ENCODE data around the gene SAPCD1. TPM values are rescaled to one million over a fixed set of nuclear protein-coding genes. Genes with fewer than 3 reads are reported as not detected.

The SAPCD1 gene
- total RNA-seq, 1 experiment from 2014 or later, result 18.2 TPM

GRCh38 chr6:31723980-31724691 lies 38.3 kb upstream of the SAPCD1 start:
- intact Hi-C loops (cut with micrococcal nuclease), result no loop called here
- DNase-seq (ENCODE audit: low read depth, low spot score), result no peak
- no TSS peak for BruUV-seq (replicated peaks)
- Histone ChIP-seq H4K20me1 (ENCODE audit: insufficient read depth) (no peaks in the 10 kb centered on the region), H3K9me2 (ENCODE audit: insufficient read depth) (no peaks in the 10 kb centered on the region), H3K9ac (ENCODE audit: low read length) (no peak overlapping the region), H3K4me1 (ENCODE audit: control insufficient read depth in 1 of 2, insufficient read depth in 2 of 2, low read length in 2 of 2) (peaks cover 10 to 27% of the 10 kb centered on the region in 2 experiments), H3K79me2 (ENCODE audit: insufficient read depth, low read length) (no peaks in the 10 kb centered on the region), H2AFZ (ENCODE audit: low read depth, low read length, poor library complexity, severe bottlenecking) (no peak overlapping the region), H3K4me2 (ENCODE audit: low read length) (no peak overlapping the region), H3K27ac (ENCODE audit: low read depth, low read length) (no peak overlapping the region), H3K27me3 (ENCODE audit: insufficient read depth, low read length) (no peaks in the 10 kb centered on the region), H3K4me3 (replicated peaks in 1 of 2; ENCODE audit: low read depth in 1 of 2, low read length in 2 of 2) (no peak overlapping the region), H3K36me3 (ENCODE audit: control insufficient read depth in 1 of 2, insufficient read depth in 2 of 2, low read length in 2 of 2) (0 out of 4 replicates have a peak, but pooled peaks cover 0 to 3% of the 10 kb centered on the region in 2 experiments), H3K9me3 (ENCODE audit: control insufficient read depth in 1 of 2, insufficient read depth in 1 of 2, low read depth in 1 of 2, low read length in 2 of 2) (no peaks in the 10 kb centered on the region)
- RAD21 ChIA-PET (ENCODE audit: low non-redundant PET in 1 of 2, low total read pairs in 2 of 2, uncharacterized antibody in 2 of 2, unreplicated experiment in 2 of 2), result no interaction called here
- no peak for ATAC-seq
- POLR2A ChIA-PET, result no interaction called here
- CTCF ChIA-PET, result no interaction called here
- TF ChIP-seq POLR2A (IDR thresholded peaks at IDR 0.05; ENCODE audit: borderline replicate concordance, extremely low read depth, insufficient read depth, insufficient read length) (no peak), CBX3 (IDR thresholded peaks at IDR 0.05; ENCODE audit: low read depth) (no peak), ZNF274 (IDR thresholded peaks at IDR 0.05; ENCODE audit: low read depth, low read length) (no peak), SP1 (IDR thresholded peaks at IDR 0.05; ENCODE audit: low read depth) (no peak), ZFX (IDR thresholded peaks at IDR 0.05) (no peak), POLR2AphosphoS5 (IDR thresholded peaks at IDR 0.05; ENCODE audit: low read depth, low read length) (no peak), TCF7L2 (IDR thresholded peaks at IDR 0.05; ENCODE audit: borderline replicate concordance, extremely low read depth, insufficient read depth, insufficient read length) (no peak), RAD21 (IDR thresholded peaks at IDR 0.05; ENCODE audit: low read depth) (no peak), SIN3A (IDR thresholded peaks at IDR 0.05; ENCODE audit: low read depth) (no peak), MAX (IDR thresholded peaks at IDR 0.05) (no peak), SRF (IDR thresholded peaks at IDR 0.05; ENCODE audit: low read depth) (no peak), FOSL1 (IDR thresholded peaks at IDR 0.05; ENCODE audit: low read depth) (no peak), REST (IDR thresholded peaks at IDR 0.05; ENCODE audit: low read depth) (no peak), ATF3 (IDR thresholded peaks at IDR 0.05) (no peak), EGR1 (IDR thresholded peaks at IDR 0.05; ENCODE audit: low read depth) (no peak)

All from HCT116 (cell line).